GM12878 (cell line): ENCODE measurements around the gene SULT1A2. TPM values are rescaled to one million over a fixed set of nuclear protein-coding genes. Genes with fewer than 3 reads are reported as not detected.
A peak's percentile ranks its signal among the peaks of the same experiment; 100 is the strongest.

ENCODE experiments used
- ATAC-seq: fragments of 200-7000 bp; cut with Tn5 transposase; 3 replicates; pipeline ENCODE4 v1.9.1; 2020; ENCODE audit warnings: mild to moderate bottlenecking, moderate library complexity
- BruUV-seq: library from RNA; stranded (reverse); fragments of 400-500 nt; replicated peaks from 2 replicates; lab custom pipeline; 2021; lab: Mats Ljungman, UMichigan
- CTCF ChIA-PET: fragments of 300-600 bp; sonication (Branson Sonifier 250); formaldehyde crosslinking; extraction: SDS; loops from one replicate; lab custom pipeline; 2021; ENCODE audit warnings: inconsistent platforms; lab: Yijun Ruan, JAX
- POLR2A ChIA-PET: fragments of 350-600 bp; formaldehyde crosslinking; extraction: SDS; loops from one replicate; lab custom pipeline; 2021; ENCODE audit warnings: inconsistent platforms; lab: Charles Lee
- RAD21 ChIA-PET: fragments of 300-600 bp; sonication (Branson Sonifier 250); formaldehyde crosslinking; loops from one replicate; lab custom pipeline; 2023; ENCODE audit warnings: antibody characterized with exemption; ENCODE audit not compliant: unreplicated experiment; lab: Charles Lee
- SMC1A ChIA-PET: fragments of 300-600 bp; sonication (Branson Sonifier 250); formaldehyde crosslinking; loops from one replicate; lab custom pipeline; 2023; ENCODE audit not compliant: unreplicated experiment, uncharacterized antibody; lab: Charles Lee
- DNase-seq: peaks from one replicate; pipeline ENCODE4 v3.0.0-alpha.2; 2011; ENCODE audit warnings: low read depth, low spot score
- FAIRE-seq: peaks from 3 replicates; lab custom pipeline; 2011; peaks lifted over from hg19 to GRCh38; lab: Jason Lieb, UNC
- H2AFZ ChIP-seq: 2 replicates; pipeline ENCODE4 v1.6.0; 2011; ENCODE audit warnings: low read depth, low read length, control low read depth; ENCODE audit not compliant: control insufficient read depth
- H3K27ac ChIP-seq: 2 replicates; pipeline ENCODE4 v1.5.1; 2011; ENCODE audit warnings: control low read depth; ENCODE audit not compliant: control insufficient read depth, insufficient read depth
- H3K27me3 ChIP-seq, 2 experiments: replicated peaks in 1 of 2; 2 replicates each; pipeline versions ENCODE4 v1.6.0 to v1.6.1; 2011; ENCODE audit warnings: low read length in 1 of 2; ENCODE audit not compliant: control insufficient read depth in 2 of 2, insufficient read depth in 2 of 2
- H3K36me3 ChIP-seq, 2 experiments: 2 replicates each; pipeline ENCODE4 v1.5.1; 2011; ENCODE audit warnings: low read length in 1 of 2; ENCODE audit not compliant: control insufficient read depth in 2 of 2, insufficient read depth in 2 of 2
- H3K4me1 ChIP-seq: 2 replicates; pipeline ENCODE4 v1.6.1; 2011; ENCODE audit warnings: mild to moderate bottlenecking, low read length, moderate library complexity, mixed read lengths; ENCODE audit not compliant: control insufficient read depth, insufficient read depth
- H3K4me2 ChIP-seq: 2 replicates; pipeline ENCODE4 v1.6.0; 2011; ENCODE audit warnings: control low read depth; ENCODE audit not compliant: control insufficient read depth, insufficient read depth
- H3K4me3 ChIP-seq: fragments of 200-600 bp; sonication (generic); 2 replicates; pipeline ENCODE4 v1.5.1; 2016
- H3K79me2 ChIP-seq: 2 replicates; pipeline ENCODE4 v1.6.0; 2011; ENCODE audit warnings: low read length; ENCODE audit not compliant: control insufficient read depth, insufficient read depth
- H3K9ac ChIP-seq: 2 replicates; pipeline ENCODE4 v1.8.0; 2011; ENCODE audit warnings: low read length, control low read depth, mixed read lengths; ENCODE audit not compliant: control insufficient read depth, insufficient read depth
- H3K9me3 ChIP-seq: replicated peaks from 3 replicates; pipeline ENCODE4 v1.5.1; 2011; ENCODE audit warnings: mild to moderate bottlenecking, low read length; ENCODE audit not compliant: control insufficient read depth, insufficient read depth
- H4K20me1 ChIP-seq: 2 replicates; pipeline ENCODE4 v1.6.0; 2011; ENCODE audit not compliant: control insufficient read depth, insufficient read depth
- BACH1 ChIP-seq: fragments of 450-650 bp; IDR thresholded peaks from 2 replicates; pipeline ENCODE4 v1.6.1; 2017; ENCODE audit warnings: mild to moderate bottlenecking, borderline replicate concordance
- CREB1 ChIP-seq: IDR thresholded peaks from 2 replicates; pipeline ENCODE4 v1.6.1; 2012; ENCODE audit warnings: low read depth, mild to moderate bottlenecking, inconsistent platforms
- CUX1 ChIP-seq: IDR thresholded peaks from 2 replicates; pipeline ENCODE4 v1.6.1; 2012; ENCODE audit warnings: improper control_type of control experiment, low read depth, low read length; ENCODE audit not compliant: insufficient replicate concordance
- EP300 ChIP-seq, 2 experiments: fragments of 150-350 bp in 1 of 2; IDR thresholded peaks; 2 replicates each; pipeline ENCODE4 v1.6.1; 2011 to 2012; ENCODE audit warnings: low read depth in 2 of 2, low read length in 2 of 2, borderline replicate concordance in 1 of 2, improper control_type of control experiment in 1 of 2, inconsistent platforms in 1 of 2; ENCODE audit not compliant: control insufficient read depth in 1 of 2
- IRF4 ChIP-seq: IDR thresholded peaks from 2 replicates; pipeline ENCODE4 v1.6.1; 2011; ENCODE audit warnings: low read depth, low read length
- PAX8 ChIP-seq: fragments of 450-650 bp; IDR thresholded peaks from 2 replicates; pipeline ENCODE4 v1.6.1; 2017; ENCODE audit warnings: mild to moderate bottlenecking, moderate library complexity
- RUNX3 ChIP-seq: IDR thresholded peaks from 2 replicates; pipeline ENCODE4 v1.6.1; 2012; ENCODE audit warnings: low read length, inconsistent platforms
- SREBF2 ChIP-seq: IDR thresholded peaks from 2 replicates; pipeline ENCODE4 v1.6.1; 2012; ENCODE audit warnings: mild to moderate bottlenecking, low read length
- USF1 ChIP-seq: IDR thresholded peaks from 2 replicates; pipeline ENCODE4 v1.6.1; 2011; ENCODE audit warnings: borderline replicate concordance, low read depth, mild to moderate bottlenecking, moderate library complexity, mixed read lengths, low read length; ENCODE audit not compliant: insufficient read depth; ENCODE audit errors: extremely low read length
- ZBTB33 ChIP-seq: fragments of 450-650 bp; IDR thresholded peaks from 2 replicates; pipeline ENCODE4 v1.6.1; 2017; ENCODE audit warnings: mild to moderate bottlenecking
- ZBTB4 ChIP-seq: fragments of 450-650 bp; formaldehyde crosslinking; IDR thresholded peaks from 2 replicates; pipeline ENCODE4 v1.4.0; 2022; ENCODE audit warnings: mild to moderate bottlenecking, moderate library complexity
- WGBS: methylation state at CpG from one replicate; pipeline ENCODE4 v1.1.6; 2016; ENCODE audit warnings: low lambda C conversion rate; ENCODE audit not compliant: insufficient replicate concordance, insufficient coverage; ENCODE audit errors: missing lambda C conversion rate; 5-methylcytosine and 5-hydroxymethylcytosine counted together
- in situ Hi-C: fragments of 300-500 bp; cut with MboI; formaldehyde crosslinking; loops from 9 replicates; pipeline ENCODE4 v1.14.3; 2018; ENCODE audit warnings: mixed read lengths
- intact Hi-C: fragments of 100-400 bp; cut with micrococcal nuclease; formaldehyde crosslinking; loops from one replicate; pipeline ENCODE4 v1.14.2; 2022; ENCODE audit not compliant: unreplicated experiment
- polyA plus RNA-seq, 11 experiments: library from polyadenylated mRNA; depleted of rRNA in 4 of 11; unstranded in 6 of 11; stranded (reverse) in 5 of 11; fragments of >200 nt; fragmentation: Nextera tagmentation in 4 of 11; fragmentation: Illumina TruSeq in 1 of 11; extraction: Ambion mirVana in 4 of 11; extraction: Trizol in 1 of 11; gene quantifications; 1 replicate in 1 of 11; 2 replicates in 10 of 11; pipeline versions ENCODE4 v1.2.1 to v1.2.3, GENCODE V29; 2011 to 2016; ENCODE audit warnings: inconsistent platforms in 2 of 11, missing spikeins in 2 of 11, low read depth in 1 of 11
- total RNA-seq, 4 experiments: library from RNA; depleted of rRNA in 3 of 4; stranded (reverse); fragments of >200 nt in 3 of 4; fragmentation: Illumina TruSeq in 1 of 4; extraction: Trizol in 1 of 4; gene quantifications; 2 replicates each; pipeline versions ENCODE4 v1.2.1 to v1.2.3, GENCODE V29; 2013 to 2021

The SULT1A2 gene
- total and polyA plus RNA-seq, 10 of the 15 experiments (the other 5 are each of a cell fraction or from before 2014, with no cell fraction given), result 0.06 to 0.39 (median 0.07) TPM; not detected in 7

GRCh38 chr16:28555561-28555960, 41.3 kb downstream of the SULT1A2 start:
- DNase-seq, result no peak
- in situ Hi-C loops (no loop called here), intact Hi-C loops (no loop called here)
- peak; percentile 32 for ATAC-seq
- no peaks in the 10 kb centered on the region for H3K27me3 ChIP-seq
- 32% methylated on average over 2 of the region's 2 CpGs for WGBS
- H3K36me3 ChIP-seq, result no peaks in the 10 kb centered on the region
- H3K4me3 ChIP-seq, result no peak overlapping the region
- TSS peak; percentile 59 for BruUV-seq
- no peak overlapping the region for H3K9ac ChIP-seq
- ChIA-PET RAD21 (interaction anchor here (1.4 to 2.9 kb wide), 2 partner anchors 61 to 63 kb away, joined by 4 to 7 read pairs; partner anchors contain the start of gene CLN3), POLR2A (interaction anchor here (1.0 kb wide), 1 partner anchor 63 kb away, joined by 3 read pairs; the partner anchor contains the start of gene CLN3), CTCF (interaction anchor here (1.8 kb wide), 2 partner anchors 45 to 61 kb away, joined by 3 to 4 read pairs; no protein-coding TSS in a partner anchor), SMC1A (interaction anchor here (0.7 to 1.2 kb wide), 3 partner anchors 12 to 63 kb away, joined by 3 read pairs; partner anchors contain the start of gene CLN3)
- no peak overlapping the region; the same call in 1 of the 2 replicates for H3K27ac ChIP-seq
- H3K4me1 ChIP-seq, result peaks cover 17% of the 10 kb centered on the region
- peaks cover 4% of the 10 kb centered on the region for H3K79me2 ChIP-seq
- peak overlapping the region; percentile 60 for H3K4me2 ChIP-seq
- no peaks in the 10 kb centered on the region; the same call in 2 of the 3 replicates for H3K9me3 ChIP-seq
- peak; percentile 70 for FAIRE-seq
- no peak overlapping the region; the same call in 1 of the 2 replicates for H2AFZ ChIP-seq
- H4K20me1 ChIP-seq, result no peaks in the 10 kb centered on the region
- 0 out of 2 replicates have a peak, but pooled peaks have one; percentile 14 for TF ChIP-seq BACH1
- TF ChIP-seq ZBTB33, result no peak
- no peak for TF ChIP-seq PAX8
- 0 out of 2 replicates have a peak, but pooled peaks have one; percentile 20 for TF ChIP-seq CREB1
- no peak for TF ChIP-seq SREBF2
- TF ChIP-seq IRF4, result 0 out of 2 replicates have a peak, but pooled peaks have one; percentile 10
- TF ChIP-seq ZBTB4 (CRISPR knock-in tag), result no peak
- no peak for TF ChIP-seq CUX1
- TF ChIP-seq EP300 (IDR thresholded peaks at IDR 0.05; ENCODE audit: borderline replicate concordance in 1 of 2, control insufficient read depth in 1 of 2, low read depth in 2 of 2, low read length in 2 of 2), result no peak
- no peak for TF ChIP-seq USF1
- TF ChIP-seq RUNX3, result peak; percentile 38; the same call in 1 of the 2 replicates
